Upper lobe of left lung (tissue), 6 donors: ENCODE data around the gene ANKRD63. TPM values are rescaled to one million over a fixed set of nuclear protein-coding genes. Genes with fewer than 3 reads are reported as not detected.
A peak's percentile ranks its signal among the peaks of the same experiment; 100 is the strongest.

ENCODE experiments used
- ATAC-seq, 2 donors: fragments of 200-7000 bp; cut with Tn5 transposase; one replicate each; pipeline ENCODE4 v1.9.1; 2022; ENCODE audit warnings: mild to moderate bottlenecking in 2 of 2, moderate library complexity in 2 of 2; ENCODE audit not compliant: low FRiP score in 2 of 2
- DNase-seq, 2 donors: peaks; one replicate each; pipeline ENCODE4 v3.0.0-alpha.2; 2019 to 2020
- H3K27ac ChIP-seq, 4 donors: fragments of 200-600 bp; sonication (generic); one replicate each; pipeline ENCODE4 v1.5.1; 2016 to 2019
- H3K27me3 ChIP-seq, 4 donors: fragments of 200-600 bp; sonication (generic); one replicate each; pipeline ENCODE4 v1.5.1; 2017 to 2019
- H3K36me3 ChIP-seq, 4 donors: fragments of 200-600 bp; sonication (generic); one replicate each; pipeline ENCODE4 v1.5.1; 2016 to 2019
- H3K4me1 ChIP-seq, 4 donors: fragments of 200-600 bp; sonication (generic); one replicate each; pipeline ENCODE4 v1.5.1; 2018 to 2019
- H3K4me3 ChIP-seq, 4 donors: fragments of 200-600 bp; sonication (generic); one replicate each; pipeline ENCODE4 v1.5.1; 2017 to 2019; ENCODE audit warnings: mild to moderate bottlenecking in 2 of 4, moderate library complexity in 1 of 4
- H3K9me3 ChIP-seq, 4 donors: fragments of 200-600 bp; sonication (generic); one replicate each; pipeline ENCODE4 v1.5.1; 2018 to 2019
- EP300 ChIP-seq, 4 donors: sonication (generic); formaldehyde crosslinking; IDR thresholded peaks; one replicate each; pipeline ENCODE4 v1.5.1; 2017; ENCODE audit warnings: antibody characterized with exemption in 4 of 4, control low read depth in 2 of 4
- POLR2A ChIP-seq, 4 donors: fragments of 450-650 bp; IDR thresholded peaks; one replicate each; pipeline ENCODE4 v1.5.1; 2016 to 2017; ENCODE audit warnings: antibody characterized with exemption in 4 of 4, mild to moderate bottlenecking in 2 of 4
- POLR2AphosphoS5 ChIP-seq, 2 donors: sonication (generic); formaldehyde crosslinking; IDR thresholded peaks; one replicate each; pipeline ENCODE4 v1.5.1; 2017; ENCODE audit warnings: antibody characterized with exemption in 2 of 2
- WGBS, 2 donors: methylation state at CpG; one replicate each; pipeline ENCODE4 v1.1.5; 2017 to 2018; 5-methylcytosine and 5-hydroxymethylcytosine counted together
- total RNA-seq, 6 donors: library from RNA; depleted of rRNA in 4 of 6; stranded (reverse); fragments of >200 nt in 4 of 6; gene quantifications; one replicate each; pipeline versions ENCODE4 v1.1.0 to v1.2.1, GENCODE V29; 2016 to 2021
- TF ChIP-seq, protein P1 (sequence below), 6 experiments: fragments of 450-650 bp in 4 of 6; fragments of 200-600 bp in 2 of 6; sonication (generic) in 2 of 6; IDR thresholded peaks; one replicate each; pipeline ENCODE4 v1.5.1; 2016 to 2019; ENCODE audit warnings: antibody characterized with exemption in 6 of 6
- donor health status: DM: no; HTN: no; CAD: no; lungs with moderate emphysema.
- donor health status: DM: no; HTN: yes; CAD: no; lungs with severe emphysema.

ANKRD63 gene
- total RNA-seq, 6 donors from 2014 or later = 5.2 TPM; not detected in 5

DNA sequence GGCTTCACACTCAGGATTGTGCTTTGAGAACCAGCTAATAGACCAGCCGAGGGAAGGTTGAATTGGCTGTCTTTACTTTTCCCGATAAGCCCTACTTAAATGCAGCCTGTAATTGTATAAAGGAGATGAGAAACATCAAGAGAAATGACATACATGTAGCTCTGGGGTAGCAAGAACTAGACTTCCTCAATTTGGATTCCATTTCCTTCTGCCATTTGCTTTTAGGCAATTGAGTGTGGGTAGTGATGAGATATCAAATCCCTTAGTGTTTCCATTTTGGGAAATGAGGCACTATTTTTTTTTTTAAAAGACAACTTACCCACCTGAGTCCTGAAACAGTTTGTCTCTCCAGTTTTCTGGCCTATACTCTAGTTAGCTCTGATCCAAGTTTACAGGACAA, 42.8 kb upstream of the ANKRD63 start:
- peaks cover 37 to 77% (median 43%) of the 10 kb centered on the region in 4 donors for H3K4me1 ChIP-seq
- H3K36me3 ChIP-seq = no peaks in the 10 kb centered on the region
- ATAC-seq (no peak), DNase-seq (no peak)
- TF ChIP-seq POLR2AphosphoS5 (IDR thresholded peaks at IDR 0.05) = no peak
- TF ChIP-seq, protein P1, sequence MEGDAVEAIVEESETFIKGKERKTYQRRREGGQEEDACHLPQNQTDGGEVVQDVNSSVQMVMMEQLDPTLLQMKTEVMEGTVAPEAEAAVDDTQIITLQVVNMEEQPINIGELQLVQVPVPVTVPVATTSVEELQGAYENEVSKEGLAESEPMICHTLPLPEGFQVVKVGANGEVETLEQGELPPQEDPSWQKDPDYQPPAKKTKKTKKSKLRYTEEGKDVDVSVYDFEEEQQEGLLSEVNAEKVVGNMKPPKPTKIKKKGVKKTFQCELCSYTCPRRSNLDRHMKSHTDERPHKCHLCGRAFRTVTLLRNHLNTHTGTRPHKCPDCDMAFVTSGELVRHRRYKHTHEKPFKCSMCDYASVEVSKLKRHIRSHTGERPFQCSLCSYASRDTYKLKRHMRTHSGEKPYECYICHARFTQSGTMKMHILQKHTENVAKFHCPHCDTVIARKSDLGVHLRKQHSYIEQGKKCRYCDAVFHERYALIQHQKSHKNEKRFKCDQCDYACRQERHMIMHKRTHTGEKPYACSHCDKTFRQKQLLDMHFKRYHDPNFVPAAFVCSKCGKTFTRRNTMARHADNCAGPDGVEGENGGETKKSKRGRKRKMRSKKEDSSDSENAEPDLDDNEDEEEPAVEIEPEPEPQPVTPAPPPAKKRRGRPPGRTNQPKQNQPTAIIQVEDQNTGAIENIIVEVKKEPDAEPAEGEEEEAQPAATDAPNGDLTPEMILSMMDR (IDR thresholded peaks at IDR 0.05) = no peak
- TF ChIP-seq EP300 (IDR thresholded peaks at IDR 0.05) = no peak
- TF ChIP-seq POLR2A (IDR thresholded peaks at IDR 0.05) = no peak
- H3K9me3 ChIP-seq = no peaks in the 10 kb centered on the region
- no peaks in the 10 kb centered on the region for H3K27me3 ChIP-seq
- WGBS, 2 donors = 75 to 76% methylated on average over 2 of the region's 2 CpGs
- H3K4me3 ChIP-seq = peak overlapping the region in 2 of 4 donors; percentile 66 to 77
- peak overlapping the region in 2 of 4 donors; percentile 13 to 91 for H3K27ac ChIP-seq

DNA sequence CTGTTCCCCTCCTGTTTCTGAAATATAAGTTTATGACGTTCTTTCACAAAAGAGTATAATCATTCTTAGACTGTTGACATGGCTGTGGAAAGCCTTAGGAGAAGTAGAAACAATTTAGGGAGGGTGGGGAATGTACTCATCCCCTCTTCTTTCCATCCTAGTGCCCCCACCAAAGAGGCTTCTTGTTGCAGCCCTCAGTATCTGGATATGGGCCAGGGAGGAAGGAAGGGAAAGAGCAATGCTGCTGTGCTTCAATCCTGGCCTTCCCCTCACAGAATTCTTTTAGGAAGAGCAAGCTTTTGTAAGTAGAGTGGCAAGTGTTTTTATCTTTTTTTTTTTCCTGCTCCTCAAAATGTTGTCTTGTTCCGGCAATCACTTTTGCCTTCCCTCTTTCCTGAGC, 42.3 kb upstream of the ANKRD63 start:
- TF ChIP-seq EP300 (IDR thresholded peaks at IDR 0.05) = no peak
- no peak for TF ChIP-seq POLR2AphosphoS5 (IDR thresholded peaks at IDR 0.05)
- TF ChIP-seq POLR2A (IDR thresholded peaks at IDR 0.05) = no peak
- TF ChIP-seq, protein P1 (IDR thresholded peaks at IDR 0.05) = no peak
- Histone ChIP-seq H3K4me3 (peak overlapping the region in 3 of 4 donors; percentile 66 to 80 (median 77)), H3K4me1 (peaks cover 31 to 72% (median 39%) of the 10 kb centered on the region in 4 donors), H3K27ac (peak overlapping the region; percentile 13 to 91 (median 80)), H3K36me3 (no peaks in the 10 kb centered on the region), H3K27me3 (no peaks in the 10 kb centered on the region), H3K9me3 (no peaks in the 10 kb centered on the region)
- DNase-seq (no peak), ATAC-seq (no peak)
- WGBS, 2 donors = 20 to 29% methylated on average over 2 of the region's 2 CpGs

DNA sequence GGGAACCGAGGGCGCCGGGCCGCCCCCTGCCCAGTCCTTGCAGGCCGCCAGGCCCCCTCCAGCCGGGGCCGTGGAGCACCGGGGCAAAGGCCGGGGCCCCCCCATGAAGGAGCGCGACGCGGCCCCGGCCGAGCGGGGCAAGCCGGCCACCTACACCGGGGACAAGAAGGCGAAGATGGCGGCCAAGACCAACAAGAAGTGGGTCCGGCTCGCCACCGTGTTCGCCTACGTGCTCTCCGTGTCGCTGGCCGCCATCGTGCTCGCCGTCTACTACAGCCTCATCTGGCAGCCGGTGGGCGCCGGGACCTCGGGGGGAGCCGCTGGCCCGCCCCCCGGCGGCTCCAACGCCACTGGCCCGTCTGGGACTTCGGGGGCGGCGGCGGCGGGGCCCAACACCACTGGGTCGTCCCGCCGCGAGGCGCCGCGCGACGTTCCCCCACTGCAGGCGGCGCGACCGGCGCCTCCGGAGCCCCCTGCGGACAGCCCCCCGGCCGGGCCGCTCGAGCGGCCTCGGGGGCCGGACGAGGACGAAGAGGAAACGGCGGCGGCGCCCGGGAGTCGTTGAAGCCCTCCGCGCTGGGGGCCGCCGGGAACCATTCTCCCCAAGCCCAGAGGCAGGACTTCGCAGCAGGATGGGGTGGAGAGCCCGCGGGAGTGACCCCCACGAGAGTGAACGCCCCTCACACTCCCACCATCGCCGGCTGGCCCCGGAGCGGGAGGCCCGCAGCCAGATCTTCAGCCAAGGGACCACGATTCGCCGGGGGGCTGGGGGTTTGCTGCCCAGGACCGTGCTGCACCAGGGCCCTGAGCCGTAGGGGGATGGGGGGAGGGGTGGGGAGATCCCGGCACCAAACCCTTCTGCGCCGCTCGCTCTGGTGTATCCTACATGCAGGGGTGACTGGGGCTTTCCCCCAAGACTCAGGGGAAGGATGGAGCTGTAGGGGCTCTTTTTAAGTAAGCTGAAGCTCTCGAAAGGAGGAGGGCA, 41.4 kb upstream of the ANKRD63 start:
- 0 to 3% methylated on average over 1 to 35 of the region's 101 CpGs for WGBS, 2 donors
- no peaks in the 10 kb centered on the region for H3K9me3 ChIP-seq
- H3K27me3 ChIP-seq = no peaks in the 10 kb centered on the region
- ATAC-seq (peak in 1 of 2 donors; percentile 1), DNase-seq (peak; percentile 48 to 89)
- TF ChIP-seq EP300 (IDR thresholded peaks at IDR 0.05) (no peak), POLR2AphosphoS5 (IDR thresholded peaks at IDR 0.05) (no peak), POLR2A (IDR thresholded peaks at IDR 0.05) (no peak)
- TF ChIP-seq, protein P1 (IDR thresholded peaks at IDR 0.05) = no peak
- peak overlapping the region; percentile 66 to 93 (median 78) for H3K4me3 ChIP-seq
- peaks cover 22 to 63% (median 33%) of the 10 kb centered on the region in 4 donors for H3K4me1 ChIP-seq
- H3K36me3 ChIP-seq = no peaks in the 10 kb centered on the region
- H3K27ac ChIP-seq = peak overlapping the region; percentile 76 to 91 (median 82)

DNA sequence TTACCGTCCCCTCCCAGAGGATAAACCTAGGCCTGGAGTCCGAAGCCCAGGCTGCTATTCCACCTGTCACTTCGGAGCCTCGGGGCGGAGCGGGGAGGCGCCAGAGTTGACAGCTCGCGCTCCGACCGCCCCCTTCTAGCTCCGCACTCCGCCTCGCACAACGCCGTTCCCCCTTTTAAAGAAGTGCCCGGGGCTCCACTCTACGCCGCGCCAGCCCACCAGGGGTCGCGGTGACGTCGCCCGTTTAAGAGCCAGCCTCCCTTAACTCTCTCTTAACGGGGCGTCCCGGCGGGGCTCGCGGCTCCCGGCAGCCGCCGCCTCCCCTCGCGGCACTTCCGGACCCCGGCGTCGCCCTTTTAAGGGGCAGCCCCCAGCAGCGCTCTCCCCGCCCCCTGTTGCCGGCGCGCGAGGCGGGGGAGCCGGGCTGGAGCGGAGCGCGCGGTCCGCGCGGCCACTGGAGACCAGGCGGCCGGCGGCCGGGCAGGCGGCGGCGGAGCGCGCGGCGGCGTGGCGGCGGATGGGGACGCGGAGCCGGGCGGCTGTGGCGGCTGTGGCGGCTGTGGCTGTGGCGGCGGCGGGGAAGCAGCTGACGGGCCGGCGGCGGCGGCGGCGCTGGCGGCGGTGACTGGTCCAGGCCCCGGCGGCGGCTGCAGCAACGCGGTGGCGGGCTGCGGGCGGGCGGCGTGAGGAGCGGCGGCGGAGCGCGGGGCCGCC, 40.5 kb upstream of the ANKRD63 start, which contains the start of gene INAFM2:
Gene INAFM2 (plus strand): TSS at position 454 of the 714 bp plus-strand sequence. CDS start 364 bp downstream, outside the sequence.
- Histone ChIP-seq H3K36me3 (no peaks in the 10 kb centered on the region), H3K9me3 (no peaks in the 10 kb centered on the region), H3K27ac (peak within 1 kb of the TSS; percentile 76 to 91 (median 82)), H3K27me3 (no peaks in the 10 kb centered on the region), H3K4me3 (peak within 1 kb of the TSS; percentile 66 to 93 (median 78)), H3K4me1 (peaks cover 21 to 54% (median 29%) of the 10 kb centered on the region in 4 donors)
- 0 to 1% methylated on average over 3 to 43 of the region's 103 CpGs for WGBS, 2 donors
- TF ChIP-seq, protein P1 (IDR thresholded peaks at IDR 0.05) = peak; percentile 74 to 92 (median 87)
- TF ChIP-seq POLR2AphosphoS5 (IDR thresholded peaks at IDR 0.05) (peak in 1 of 2 donors; percentile 66), POLR2A (IDR thresholded peaks at IDR 0.05) (peak in 1 of 4 donors; percentile 67), EP300 (IDR thresholded peaks at IDR 0.05) (no peak)
- peak; percentile 94 to 95 for ATAC-seq
- DNase-seq = peak; percentile 93 to 98
